Putamen (tissue), 1 donor: ENCODE data around the gene CREB3.

Experiments used
- DNase-seq: peaks from one replicate; pipeline ENCODE4 v3.0.0-alpha.2; 2016; ENCODE audit warnings: low spot score

Gene CREB3

DNA sequence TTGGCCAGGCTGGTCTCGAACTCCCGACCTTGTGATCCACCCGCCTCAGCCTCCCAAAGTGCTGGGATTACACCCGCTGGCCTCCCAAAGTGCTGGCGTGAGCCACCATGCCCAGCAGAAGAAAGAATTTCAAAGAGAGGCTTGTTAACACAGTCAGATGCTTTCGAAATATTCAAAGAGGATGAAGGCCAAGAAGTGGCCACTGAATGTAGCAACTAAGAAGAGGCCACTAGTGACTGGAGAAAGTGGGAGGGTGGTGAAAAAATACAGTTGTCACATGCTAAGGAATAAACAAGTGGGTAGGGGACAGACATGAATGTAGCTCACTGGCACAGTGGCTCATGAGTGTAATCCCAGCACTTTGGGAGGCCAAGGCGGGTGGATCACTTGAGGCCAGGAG lies 29.8 kb upstream of the CREB3 start:
- no peak for DNase-seq

DNA sequence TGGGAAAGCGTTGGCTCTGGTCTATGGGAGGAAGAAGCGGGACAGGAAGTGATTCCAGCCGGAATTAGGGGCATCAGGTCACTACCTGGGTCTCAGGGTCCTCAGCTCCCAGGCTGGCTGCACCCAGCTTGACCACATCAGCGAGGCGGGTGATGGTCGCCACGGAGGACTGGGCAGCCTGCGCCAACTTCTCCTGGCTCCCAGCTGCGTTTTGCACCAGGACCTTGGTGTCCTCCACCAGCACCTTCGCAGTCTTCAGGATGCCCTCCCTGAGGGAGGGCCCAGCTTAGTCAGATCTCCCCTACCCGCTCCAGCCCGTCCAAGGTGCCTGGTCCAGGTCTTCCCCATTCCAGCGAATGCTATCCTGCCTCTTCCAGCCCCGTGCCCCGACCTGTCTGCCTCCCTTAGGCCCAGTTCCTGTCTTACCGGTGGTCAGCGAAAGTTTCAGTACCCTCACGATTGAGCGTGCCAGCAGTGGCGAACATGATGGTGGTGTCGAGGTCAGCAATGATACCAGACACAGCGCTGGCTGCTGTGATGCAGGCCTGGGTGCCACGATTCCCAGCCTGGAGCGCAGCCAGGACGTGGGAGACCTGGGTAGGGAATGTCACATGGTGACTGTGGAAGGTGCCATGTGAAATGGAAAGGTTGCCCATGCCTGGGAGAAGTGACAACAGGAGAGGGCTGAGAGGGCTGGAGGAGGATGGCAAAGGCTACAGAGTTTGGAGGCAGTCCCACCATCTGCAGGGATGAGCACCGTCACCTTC lies 28.4 kb upstream of the CREB3 start:
- no peak for DNase-seq

DNA sequence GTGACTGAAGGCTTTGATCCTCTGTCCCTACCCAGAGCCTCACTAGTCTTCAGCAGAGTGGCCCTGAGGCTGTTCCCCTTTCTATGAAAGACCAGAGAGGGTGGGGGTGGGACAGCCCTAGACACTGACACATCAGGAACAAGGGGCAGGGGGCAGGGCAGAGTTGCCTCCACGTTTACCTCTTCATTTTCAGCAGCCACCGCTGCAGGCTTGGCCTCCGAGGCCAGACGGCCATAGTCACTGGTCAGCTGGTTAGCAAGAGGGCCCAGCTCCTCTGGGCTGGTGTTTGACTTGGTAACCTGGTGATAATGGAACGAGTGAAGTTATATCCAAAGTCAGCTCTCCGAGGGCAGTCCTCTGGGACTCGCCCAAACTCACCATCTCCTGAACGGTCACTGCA lies 27.1 kb upstream of the CREB3 start:
- no peak for DNase-seq

DNA sequence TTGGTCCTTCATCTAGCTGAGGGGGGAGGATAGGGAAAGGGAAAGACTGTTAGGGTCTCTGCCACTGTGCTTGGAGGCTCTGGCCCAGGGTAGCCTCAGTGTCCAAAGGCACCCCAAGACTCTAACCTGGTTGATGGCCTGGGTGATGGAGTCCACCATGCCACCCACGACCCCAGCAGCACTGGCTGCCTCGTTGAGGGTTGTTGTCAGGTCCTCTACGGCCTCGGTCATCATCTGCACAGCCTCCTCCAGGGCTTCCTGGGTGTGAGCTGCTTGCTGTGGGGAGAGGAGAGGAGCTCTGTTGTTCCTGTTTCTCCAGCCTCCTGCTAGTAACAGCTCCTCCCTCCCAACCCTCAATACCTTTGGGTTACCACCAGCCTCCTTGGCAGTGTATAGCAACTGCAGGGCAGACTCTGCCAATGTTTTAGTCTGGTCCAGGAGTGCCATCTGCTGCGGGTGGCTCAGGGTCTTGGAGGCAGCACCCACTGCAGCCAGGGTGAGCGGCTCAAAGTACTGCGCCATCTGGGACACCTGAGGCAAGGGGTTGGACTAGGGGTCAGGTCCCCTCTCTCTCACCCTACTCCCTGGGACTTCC lies 26.5 kb upstream of the CREB3 start:
- DNase-seq: no peak

DNA sequence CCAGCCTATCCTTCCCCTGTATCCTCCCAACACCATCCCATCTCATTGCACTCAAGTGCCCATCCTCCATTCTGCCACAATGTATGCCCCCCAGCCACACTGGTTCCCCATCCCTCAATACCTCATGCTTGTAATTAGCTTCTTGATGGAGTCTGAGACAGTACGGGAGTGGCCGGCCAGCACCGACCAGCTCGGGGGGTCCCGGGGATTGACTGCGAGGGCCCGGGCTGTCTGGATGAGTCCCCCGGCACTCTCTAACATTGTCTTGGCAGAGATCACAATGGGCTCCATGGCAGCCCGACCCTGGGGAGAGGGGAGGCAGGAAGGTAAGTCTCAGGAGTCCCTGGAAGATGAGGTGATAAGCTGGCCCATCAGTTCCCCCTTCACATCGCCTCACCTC lies 25.5 kb upstream of the CREB3 start:
- no peak for DNase-seq

DNA sequence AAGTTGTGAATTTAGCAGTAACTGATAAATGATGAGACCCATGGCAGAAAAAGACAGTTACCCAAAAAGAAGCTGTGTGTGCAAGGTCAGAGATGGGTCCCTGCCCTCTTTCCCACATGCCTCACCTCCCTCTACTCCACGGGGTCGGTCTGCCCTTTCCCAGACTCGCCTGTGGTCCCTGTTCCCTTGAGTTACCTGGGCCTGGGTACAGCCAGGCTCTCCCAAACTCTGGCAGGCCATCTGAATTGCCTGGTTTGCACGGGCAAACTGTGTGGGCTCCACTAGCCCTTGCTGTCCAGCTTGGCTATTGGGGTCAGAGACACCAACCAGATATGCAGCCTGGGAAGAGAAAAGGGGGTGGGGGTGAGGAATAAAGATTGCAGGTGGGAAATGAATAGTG lies 24.3 kb upstream of the CREB3 start:
- no peak for DNase-seq

DNA sequence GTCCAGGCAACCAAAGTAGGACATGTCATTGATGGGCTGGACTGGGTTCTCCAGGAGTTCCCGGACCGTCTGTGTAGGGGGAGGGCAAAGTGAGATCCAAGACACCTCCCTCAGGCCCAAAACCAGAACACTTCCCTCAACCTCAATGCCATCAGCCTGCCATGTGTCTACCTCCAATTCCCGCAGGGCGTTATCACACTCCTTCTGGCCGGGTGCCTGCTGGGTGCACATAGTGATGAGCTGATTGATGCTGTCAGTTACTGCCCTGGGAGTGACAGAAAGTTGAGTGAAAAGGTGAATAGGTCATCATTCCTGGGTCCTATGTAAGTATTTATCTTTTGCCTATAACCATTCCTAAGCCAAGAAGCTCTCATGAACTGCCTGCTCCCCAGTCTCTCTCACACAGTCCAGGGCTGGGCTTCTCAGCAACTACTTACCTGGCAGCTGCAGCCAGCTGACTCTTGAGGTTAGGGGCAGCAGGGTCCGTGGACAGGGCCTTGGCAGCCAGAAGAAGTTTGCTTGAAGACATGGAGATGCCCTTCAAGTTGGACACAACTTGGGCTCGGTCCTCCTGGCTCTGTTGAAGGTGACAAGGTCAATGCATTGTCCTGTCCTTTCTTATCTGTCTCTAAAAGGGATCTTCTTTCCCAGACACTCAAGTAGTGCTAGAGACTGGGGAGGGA lies 21.5 kb upstream of the CREB3 start:
- no peak for DNase-seq

DNA sequence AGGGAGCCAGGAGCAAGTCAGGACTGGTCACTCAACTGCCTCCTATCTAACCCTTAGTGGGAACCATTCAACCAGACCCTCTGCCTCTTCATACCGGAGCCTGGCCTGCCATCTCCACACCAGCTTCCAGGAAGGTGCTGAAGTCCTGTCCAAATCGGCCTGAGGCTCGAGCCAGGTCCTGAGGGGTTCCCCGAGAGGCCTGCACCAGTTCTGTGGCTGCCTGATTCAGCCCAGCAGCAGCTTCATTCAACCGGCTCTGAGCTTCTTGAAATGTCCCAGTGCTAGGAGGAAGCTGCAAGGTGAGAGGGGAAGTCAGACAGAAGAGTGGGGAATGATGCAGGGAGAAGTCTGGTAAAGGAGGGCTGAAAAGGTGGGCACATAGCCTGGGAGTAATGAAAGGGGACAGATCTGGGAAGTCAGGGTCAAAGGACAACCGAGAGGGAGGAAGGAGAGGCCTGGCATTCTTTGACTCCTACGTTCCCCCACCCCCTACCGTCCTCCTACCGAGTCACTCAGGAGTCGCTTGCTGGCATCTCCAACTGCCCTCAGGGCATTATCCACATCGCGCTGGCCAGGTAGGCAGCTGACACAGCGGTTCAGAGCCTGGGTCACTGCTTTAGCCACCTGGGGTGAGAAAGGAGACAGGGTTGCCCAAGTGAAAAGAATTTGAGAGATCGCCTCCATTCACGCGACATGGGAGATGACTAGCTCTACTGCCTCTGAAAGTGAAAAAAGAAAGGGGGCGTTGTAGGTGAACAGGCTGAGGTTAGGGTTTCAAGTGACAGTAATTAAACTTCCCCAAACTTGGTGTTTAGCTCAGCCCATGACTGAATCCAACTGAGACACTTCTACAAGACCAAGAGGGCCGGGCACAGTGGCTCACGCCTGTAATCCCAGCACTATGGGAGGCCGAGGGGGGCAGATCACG lies 20.7 kb upstream of the CREB3 start:
- no peak for DNase-seq

DNA sequence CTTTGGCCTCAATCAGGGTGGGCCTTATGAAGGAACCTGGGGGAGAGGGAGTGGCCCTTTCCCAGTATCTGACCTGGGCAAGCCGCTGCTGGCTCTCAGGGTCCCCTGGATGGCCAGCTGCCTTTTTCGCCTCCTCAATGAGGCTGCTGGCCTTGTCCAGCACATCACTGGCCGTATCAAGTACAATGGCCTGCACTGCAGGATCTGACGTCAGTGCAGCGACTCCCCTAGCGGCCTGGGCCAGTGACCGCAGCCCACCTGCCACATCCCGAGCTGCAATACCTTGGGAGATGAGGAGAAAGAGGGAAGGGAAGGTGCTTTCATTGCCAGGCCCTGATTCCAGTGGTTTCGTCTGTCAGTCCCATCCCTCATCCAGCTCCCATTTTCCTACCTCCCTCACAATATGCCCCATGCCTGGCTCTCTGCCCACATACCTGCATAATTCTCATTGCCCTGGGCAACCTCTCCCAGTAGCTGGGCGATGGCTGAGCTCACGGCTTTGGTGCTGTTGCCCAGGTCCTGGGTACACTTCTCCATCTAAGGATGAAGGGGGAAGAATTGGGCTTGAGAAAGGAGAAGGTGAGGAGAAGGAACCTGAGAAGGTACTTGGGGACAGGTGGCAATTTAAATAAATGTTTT lies 19.6 kb upstream of the CREB3 start:
- no peak for DNase-seq

DNA sequence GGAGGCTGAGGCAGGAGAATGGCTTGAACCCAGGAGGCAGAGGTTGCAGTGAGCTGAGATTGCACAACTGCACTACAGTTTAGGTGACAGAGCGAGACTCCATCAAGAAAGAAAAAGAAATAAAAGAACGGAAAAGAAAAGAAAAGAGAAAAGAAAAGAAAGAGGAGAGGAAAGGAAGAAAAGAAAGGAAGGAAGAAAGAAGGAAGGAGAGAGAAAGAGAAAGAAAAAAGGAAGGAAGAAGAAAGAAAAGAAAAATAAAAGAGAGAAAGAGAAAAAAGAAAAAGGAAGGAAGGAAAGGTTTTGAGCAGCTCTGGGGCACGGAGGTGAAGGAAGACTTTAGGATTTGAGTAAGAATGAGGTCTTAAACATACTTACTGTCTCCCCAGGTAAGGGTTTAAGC lies 18.9 kb upstream of the CREB3 start:
- no peak for DNase-seq

DNA sequence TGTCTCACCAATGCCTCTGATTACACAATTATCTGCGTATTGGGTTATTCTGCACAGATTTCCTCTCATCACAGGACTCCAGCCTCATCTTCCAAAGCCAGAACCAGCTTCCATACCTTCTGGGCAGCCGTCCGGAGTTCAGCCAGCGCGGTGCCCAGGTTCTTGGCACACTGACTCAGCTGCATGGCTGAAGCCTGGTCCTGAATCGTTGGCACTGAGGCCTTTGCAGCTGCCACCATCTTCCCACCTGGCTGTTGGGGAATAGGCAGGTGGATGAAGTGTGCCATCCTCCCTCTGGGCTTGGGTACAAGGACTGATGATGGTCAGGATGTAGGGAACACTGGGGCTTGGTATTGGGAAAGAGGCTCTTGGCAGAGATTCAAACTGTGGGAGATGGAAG lies 18.3 kb upstream of the CREB3 start:
- no peak for DNase-seq

DNA sequence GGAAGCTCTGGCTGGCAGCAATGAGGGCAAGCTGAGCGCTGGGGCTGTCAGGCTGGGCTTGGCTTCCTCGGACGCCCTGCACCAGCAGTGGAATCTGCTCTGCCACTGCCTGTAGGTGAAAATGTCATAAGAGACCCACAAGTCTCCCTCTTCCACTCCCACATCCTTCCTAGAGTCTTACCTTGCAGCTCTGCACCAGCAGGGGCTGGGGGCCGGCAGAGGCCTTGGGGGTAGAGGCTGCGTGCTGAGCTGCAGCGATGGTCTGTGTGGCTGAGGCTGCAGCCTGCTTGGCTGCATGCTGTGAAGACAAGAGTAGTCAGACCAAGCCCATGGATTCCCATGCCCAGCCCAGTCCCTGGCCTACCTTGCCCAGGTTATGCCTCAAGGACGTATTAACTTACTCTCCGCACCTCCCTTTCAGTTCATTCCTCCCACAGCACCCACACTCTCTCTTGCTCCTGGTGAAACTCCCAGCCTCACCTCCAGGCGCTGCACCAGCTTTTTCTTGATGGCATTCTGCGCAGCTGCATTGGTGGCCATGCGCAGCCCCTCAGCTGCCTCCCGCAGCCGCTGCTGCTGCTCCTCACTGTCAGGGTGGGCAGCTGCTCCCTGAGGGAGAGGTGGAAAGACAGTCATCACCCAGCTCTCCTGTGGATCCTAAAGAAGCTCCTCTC lies 17.8 kb upstream of the CREB3 start:
- peak; percentile 66 for DNase-seq

DNA sequence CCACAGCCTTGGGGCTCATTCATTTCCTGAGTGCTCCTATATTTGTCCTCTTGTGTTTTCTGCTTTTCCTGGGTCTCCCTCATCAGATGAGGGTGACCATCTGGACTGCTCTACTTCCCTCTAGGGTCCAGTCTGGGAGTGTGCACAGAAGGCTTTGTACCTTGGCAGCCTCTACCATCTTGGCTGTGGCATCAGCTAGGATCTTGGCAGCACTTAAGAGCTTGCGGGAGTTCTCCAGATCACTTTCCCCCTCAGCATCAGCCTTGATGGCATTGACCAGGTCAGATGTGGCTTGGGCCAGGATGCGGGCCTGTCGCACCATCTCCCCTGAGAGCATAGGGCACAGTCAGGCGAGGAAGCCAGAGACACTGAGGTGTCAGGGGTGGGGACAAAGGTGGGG lies 16.2 kb upstream of the CREB3 start:
- DNase-seq: no peak

DNA sequence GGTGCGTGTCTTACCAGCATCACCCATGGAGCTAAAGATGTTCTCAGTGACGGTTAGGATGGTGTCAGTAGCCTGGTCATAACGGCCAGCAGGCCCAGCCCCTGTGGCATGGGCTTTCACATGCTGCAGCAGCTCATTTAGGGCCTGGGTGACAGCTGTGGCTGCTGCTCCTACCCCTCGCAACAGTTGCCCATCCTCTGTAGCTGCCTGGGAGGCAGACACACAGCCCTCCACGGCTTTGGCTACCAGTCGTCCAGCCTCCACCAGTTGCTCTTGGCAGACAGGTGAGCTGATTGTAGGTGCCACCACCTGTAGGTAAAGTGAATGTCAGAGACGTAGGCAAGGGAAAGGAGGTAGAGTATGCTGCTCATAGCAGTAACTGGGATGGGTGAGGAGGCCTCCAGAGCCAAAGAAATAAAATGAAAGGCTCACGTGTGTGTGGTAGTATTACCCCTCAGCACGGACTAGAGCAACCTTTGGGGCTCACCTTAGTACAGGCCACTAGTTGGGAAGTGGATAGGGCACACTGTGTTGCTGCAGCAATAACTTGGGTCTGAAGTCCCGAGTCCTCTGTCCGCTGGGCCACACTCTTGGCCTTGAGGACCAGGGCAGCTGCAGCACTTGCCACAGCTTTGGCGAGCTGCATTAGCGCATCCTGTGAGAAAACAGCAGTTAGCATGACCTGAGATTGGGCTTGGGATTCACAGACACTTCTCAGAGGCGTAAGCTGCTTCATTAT lies 15.2 kb upstream of the CREB3 start:
- no peak for DNase-seq

DNA sequence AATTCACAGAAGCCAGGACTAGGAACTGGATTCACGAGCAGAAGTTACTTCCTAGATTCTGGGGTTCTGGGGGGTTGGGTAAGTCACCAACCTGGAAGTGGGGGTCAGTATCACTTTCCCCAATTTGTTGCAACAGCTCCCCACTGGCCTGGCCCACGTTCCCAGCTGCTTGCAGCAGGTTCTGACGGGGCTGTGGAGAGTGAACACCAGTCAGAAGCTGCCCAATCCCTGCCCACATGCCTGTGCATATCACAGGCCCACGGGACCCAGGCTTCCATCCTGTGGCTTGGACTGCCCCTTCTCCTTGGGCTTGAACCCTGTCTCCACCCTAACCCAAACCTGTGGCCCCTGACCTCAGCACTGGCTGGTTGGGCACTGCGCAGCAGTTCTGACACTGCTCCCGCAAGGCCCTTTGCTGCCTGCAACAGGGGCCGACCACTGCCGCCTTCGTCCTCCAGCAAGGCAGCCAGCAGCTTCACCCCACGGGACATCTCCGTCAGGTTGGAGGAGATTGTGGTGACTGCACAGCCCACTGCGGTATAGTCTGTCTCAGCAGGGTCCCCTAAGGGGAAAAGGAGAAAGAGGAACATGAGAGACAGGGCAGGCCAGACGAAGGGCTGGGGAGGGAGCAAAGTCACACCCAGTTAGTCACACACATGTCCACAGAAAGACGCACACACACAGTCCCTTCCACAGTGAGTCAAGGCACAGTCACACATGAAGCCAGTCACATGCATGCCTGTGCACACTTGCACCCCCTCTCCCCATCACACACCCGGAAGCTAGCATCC lies 13.6 kb upstream of the CREB3 start:
- no peak for DNase-seq

DNA sequence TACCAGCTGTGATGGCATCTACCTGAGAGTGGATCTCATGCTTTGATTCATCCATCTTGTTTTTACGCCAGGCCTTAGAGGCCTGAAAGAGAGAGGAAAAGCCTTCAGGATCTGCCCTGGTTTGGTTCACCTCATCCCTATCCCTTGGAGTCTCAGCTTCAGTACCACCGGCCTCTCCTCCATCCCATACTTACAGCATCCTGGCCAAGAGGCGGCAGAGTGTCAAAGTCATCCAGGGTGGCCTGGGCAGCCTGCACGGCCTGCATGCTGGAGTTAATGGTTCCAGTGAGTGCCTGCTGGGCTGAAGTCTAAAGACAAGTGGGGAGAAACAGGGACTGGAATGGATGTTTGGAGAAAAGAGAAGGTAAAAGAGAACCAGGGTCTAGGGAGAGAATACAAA lies 12.9 kb upstream of the CREB3 start:
- no peak for DNase-seq

DNA sequence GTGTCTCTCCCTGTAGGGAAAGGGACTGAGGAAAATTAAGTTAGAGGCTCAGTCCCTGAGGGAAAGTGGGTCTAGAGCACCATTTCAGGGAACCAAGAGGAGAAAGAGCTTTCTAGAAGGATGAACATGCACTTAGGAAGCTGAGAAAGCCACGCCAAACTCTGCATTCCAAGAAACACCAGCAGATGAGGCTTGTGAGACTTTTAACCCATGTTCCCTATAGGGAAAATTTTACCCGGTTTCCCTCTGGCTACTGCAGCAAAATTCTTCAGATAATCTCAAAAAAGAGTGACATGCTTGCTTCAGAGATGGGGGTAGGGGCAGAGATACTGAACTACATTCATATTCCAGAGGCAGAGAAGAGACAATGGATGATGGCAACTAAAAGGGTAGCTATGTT lies 9.0 kb upstream of the CREB3 start:
- DNase-seq: no peak

DNA sequence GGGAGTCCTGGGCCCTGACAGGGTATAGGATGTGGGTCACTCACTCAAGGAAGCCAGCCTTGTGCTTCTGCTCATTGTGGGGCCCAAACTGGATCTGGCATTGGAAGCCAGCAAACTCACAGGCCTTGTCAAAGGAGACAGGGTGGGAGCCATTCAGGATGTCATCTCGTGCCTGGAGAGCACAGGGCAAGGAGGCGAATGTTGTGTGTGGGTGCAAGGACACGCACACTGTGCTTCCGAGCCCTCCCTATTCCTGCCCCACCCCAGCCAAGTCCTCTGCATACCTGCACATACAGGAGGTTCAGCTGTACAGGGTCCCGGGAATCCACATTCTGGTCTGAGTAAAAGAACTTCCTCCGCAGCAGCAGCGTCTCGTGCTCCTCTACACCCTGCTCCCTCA lies 8.6 kb upstream of the CREB3 start:
- no peak for DNase-seq

DNA sequence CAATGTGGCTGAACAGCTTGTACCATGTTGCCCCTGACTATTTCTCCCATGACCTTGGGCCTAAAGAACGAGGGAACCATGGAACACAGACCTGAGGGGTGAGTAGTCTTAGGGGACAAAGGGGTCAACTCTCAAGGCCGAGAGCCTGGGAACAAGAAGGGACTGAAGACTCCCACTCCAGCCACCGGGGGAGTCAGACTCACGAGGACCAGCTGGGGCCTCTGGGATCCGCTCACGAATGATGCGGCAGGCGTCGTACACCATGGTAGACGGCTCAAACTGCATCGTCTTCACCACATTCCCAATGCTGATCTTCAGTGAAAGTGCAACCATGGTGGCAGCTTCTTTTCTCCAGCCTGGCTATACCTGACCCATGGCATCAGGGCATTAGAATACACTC lies 7.1 kb upstream of the CREB3 start:
- no peak for DNase-seq

DNA sequence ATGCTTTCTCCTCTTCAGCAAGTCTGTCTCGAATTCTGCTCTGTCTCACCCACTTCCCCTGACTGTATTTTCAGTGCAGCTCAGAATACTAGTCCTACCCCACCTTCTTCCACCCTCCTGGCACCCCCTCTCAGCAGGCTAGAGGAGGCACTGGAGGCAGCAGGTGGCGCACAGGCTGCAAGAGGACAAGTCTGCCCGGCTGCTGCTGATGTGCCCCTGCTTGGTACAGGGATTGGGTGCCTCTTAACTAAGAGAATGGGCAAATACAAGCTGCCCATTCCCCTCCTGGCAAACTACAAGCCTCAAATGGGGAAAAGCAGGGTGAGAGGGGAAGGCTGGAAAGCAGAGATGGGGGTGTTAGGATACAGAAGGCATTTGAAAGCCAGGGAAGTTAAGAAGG lies 5.5 kb upstream of the CREB3 start:
- DNase-seq: peak; percentile 80
